ENCODE data around the gene PHKA1.

Gene PHKA1

GRCh38 chrX:72532366-72532765 is 181.7 kb downstream of the PHKA1 start:
- Histone ChIP-seq H3K79me2 (ENCODE audit: insufficient read depth, low read depth) (no peaks in the 10 kb centered on the region), H3K27ac (no peak overlapping the region), H2AFZ (ENCODE audit: low read depth) (no peak overlapping the region), H3K4me1 (ENCODE audit: low read depth, poor library complexity, severe bottlenecking) (no peaks in the 10 kb centered on the region), H4K20me1 (ENCODE audit: insufficient read depth) (no peaks in the 10 kb centered on the region), H3K4me3 (IDR thresholded peaks at IDR 0.05; ENCODE audit: insufficient read depth, low read depth, low read length) (no peak overlapping the region), H3K9ac (no peak overlapping the region), H3K36me3 (ENCODE audit: insufficient read depth) (no peaks in the 10 kb centered on the region), H3K4me2 (no peak overlapping the region), H3K27me3 (ENCODE audit: insufficient read depth, low read depth) (no peaks in the 10 kb centered on the region)
- TF ChIP-seq CTCF (conservative IDR thresholded peaks at IDR 0.05; ENCODE audit: low read depth, low read length): no peak
